A549 treated with DMSO at 1 μM for 4 hours (cell line): ENCODE results near the gene RNF113B. TPM values are rescaled to one million over a fixed set of nuclear protein-coding genes. Genes with fewer than 3 reads are reported as not detected.

Experiments used
- total RNA-seq: library from RNA; stranded (reverse); fragments of 200-300 nt; extraction: Qiagen RNA extraction; gene quantifications from 5 replicates; pipeline ENCODE4 v1.2.3, GENCODE V29; 2022; ENCODE audit warnings: low read depth

The RNF113B gene
- total RNA-seq = not detected in 5 replicates

DNA sequence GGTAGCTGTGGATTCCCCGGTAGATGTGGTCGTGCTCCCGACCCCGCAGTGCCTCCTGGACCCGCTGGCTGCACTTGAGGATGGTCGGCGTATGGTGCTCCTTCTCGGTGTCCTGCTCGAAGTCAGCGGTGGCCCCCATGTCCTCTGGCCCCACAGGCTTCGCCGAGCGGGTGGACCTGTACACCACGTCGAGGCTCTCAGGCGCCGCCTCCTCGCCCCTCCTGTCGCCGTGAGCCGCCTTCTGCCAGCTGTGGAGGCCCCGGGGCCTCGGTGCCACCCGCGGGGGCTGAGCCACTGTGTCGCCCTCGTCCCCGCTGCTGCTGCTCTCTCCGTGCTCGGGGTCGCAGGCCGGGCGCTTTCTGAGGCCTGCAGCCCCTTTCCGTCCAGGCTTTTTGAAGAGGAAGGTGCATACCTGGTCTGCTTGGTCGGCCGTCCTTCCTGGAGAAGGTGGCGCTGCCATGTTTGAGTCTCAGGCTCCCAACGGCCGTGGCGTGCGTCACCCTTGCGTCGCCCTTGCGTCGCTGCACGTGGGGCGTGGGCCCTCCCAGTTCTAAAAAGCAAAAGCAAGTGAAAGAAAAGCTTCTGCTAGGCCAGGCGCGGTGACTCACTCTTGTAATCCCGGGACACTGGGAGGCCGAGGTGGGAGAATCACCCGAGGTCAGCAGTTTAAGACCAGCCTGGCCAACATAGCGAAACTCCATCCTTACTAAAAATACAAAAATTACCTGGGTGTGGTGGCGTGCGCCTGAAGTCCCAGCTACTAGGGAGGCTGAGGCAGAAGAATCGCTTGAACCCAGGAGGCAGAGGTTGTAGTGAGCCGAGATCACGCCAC, at the start of gene RNF113B:
Gene RNF113B, minus strand, starts transcription at position 493 of the 832 bp plus-strand sequence. Its CDS starts 33 bp downstream, at position 460.

DNA sequence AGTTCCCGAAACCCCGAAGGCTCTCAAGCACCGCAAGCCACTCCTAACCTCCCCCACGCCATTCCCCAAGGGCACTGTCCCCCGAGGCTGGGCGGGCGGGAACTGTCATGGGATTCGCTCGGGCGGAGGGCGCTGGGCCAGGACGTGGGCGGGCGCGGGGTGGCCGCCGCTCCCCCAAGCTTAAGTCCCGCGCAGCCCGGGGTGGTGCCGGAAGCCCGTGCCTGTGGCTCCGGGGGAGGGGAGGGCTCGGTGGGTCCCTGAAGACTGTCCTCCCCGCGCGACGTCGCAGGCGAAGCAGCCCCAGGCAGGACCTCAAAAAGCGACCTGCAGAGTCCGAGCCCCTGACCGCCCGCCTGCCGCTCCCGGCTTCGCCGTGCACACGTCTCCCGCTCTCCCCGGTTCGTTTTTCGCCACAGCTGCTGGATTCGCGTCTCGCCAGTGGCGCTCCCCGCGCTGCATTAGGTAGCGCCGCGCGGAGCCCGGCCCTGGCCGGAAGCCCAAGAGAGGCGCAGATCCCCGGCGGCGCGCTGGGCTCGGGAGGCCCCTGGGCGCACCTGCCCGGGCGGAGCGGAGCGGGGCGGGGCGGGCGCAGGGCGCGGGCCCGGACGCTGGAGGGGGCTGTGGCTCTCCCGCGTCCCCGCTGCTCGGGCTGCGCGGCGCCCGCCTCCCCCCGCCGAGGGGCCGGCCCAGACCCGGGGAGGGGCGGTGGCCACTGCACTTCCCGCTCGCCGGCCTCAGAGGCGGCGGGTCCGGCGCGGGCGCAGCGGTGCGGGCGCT, 34.5 kb downstream of the RNF113B start, which contains the start of gene FARP1:
Gene FARP1, plus strand, starts transcription at position 715 of the 777 bp plus-strand sequence. CDS start 70,149 bp downstream, outside the sequence.

Other genes with a start within 250 kb of the RNF113B start
- 81.9 to 106 TPM (median 100 TPM) in 5 replicates for gene IPO5, start 223.6 kb downstream of the RNF113B start, total RNA-seq
- 9.2 to 14.1 TPM (median 9.7 TPM) in 5 replicates for gene FARP1, start 34.2 kb downstream of the RNF113B start, total RNA-seq